ENCODE measurements around the gene MYO16. TPM values are rescaled to one million over a fixed set of nuclear protein-coding genes. Genes with fewer than 3 reads are reported as not detected.

MYO16 gene
- total RNA-seq, 4 donors from 2014 or later: 0.54 to 3.8 (median 1.5) TPM

- no peak overlapping the region for H3K4me3 ChIP-seq
- H3K36me3 ChIP-seq: no peaks in the 10 kb centered on the region
- peaks cover 0 to 10% (median 3%) of the 10 kb centered on the region in 3 donors for H3K4me1 ChIP-seq
- 67 to 70% methylated on average over 3 to 5 of the region's 6 CpGs for WGBS, 2 donors (ENCODE audit: low coverage in 1 of 2)
- ATAC-seq: no peak
- H3K27ac ChIP-seq: no peak overlapping the region
- H3K9me3 ChIP-seq: peaks cover 0 to 5% (median 0%) of the 10 kb centered on the region in 3 donors
- TF ChIP-seq POLR2A (IDR thresholded peaks at IDR 0.05) (no peak), CTCF (IDR thresholded peaks at IDR 0.05) (no peak), EP300 (IDR thresholded peaks at IDR 0.05) (no peak), POLR2AphosphoS5 (IDR thresholded peaks at IDR 0.05) (no peak)
- H3K27me3 ChIP-seq: no peaks in the 10 kb centered on the region
Measured at GRCh38 chr13:109096101-109096500, 466.7 kb downstream of the MYO16 start.

GRCh38 chr13:109100705-109101304 lies 471.4 kb downstream of the MYO16 start:
- WGBS, 2 donors (ENCODE audit: low coverage in 1 of 2): 21 to 41% methylated on average over 8 of the region's 8 CpGs
- peak overlapping the region in 3 of 4 donors; percentile 14 to 48 (median 30) for H3K27ac ChIP-seq
- H3K27me3 ChIP-seq: no peaks in the 10 kb centered on the region
- no peaks in the 10 kb centered on the region for H3K9me3 ChIP-seq
- H3K36me3 ChIP-seq: no peaks in the 10 kb centered on the region
- no peak overlapping the region for H3K4me3 ChIP-seq
- no peak for TF ChIP-seq EP300 (IDR thresholded peaks at IDR 0.05)
- no peak for TF ChIP-seq CTCF (IDR thresholded peaks at IDR 0.05)
- peak; percentile 59 for TF ChIP-seq POLR2AphosphoS5 (IDR thresholded peaks at IDR 0.05)
- no peak for TF ChIP-seq POLR2A (IDR thresholded peaks at IDR 0.05)
- peaks cover 0 to 15% (median 3%) of the 10 kb centered on the region in 3 donors for H3K4me1 ChIP-seq
- ATAC-seq: peak; percentile 36

- WGBS, 2 donors (ENCODE audit: low coverage in 1 of 2): 80 to 84% methylated on average over 3 of the region's 3 CpGs
- peaks cover 0 to 15% (median 3%) of the 10 kb centered on the region in 3 donors for H3K4me1 ChIP-seq
- no peak overlapping the region for H3K4me3 ChIP-seq
- no peaks in the 10 kb centered on the region for H3K36me3 ChIP-seq
- no peaks in the 10 kb centered on the region for H3K9me3 ChIP-seq
- ATAC-seq: no peak
- H3K27ac ChIP-seq: no peak overlapping the region
- no peaks in the 10 kb centered on the region for H3K27me3 ChIP-seq
- TF ChIP-seq CTCF (IDR thresholded peaks at IDR 0.05) (no peak), POLR2AphosphoS5 (IDR thresholded peaks at IDR 0.05) (no peak), EP300 (IDR thresholded peaks at IDR 0.05) (no peak), POLR2A (IDR thresholded peaks at IDR 0.05) (no peak)
Measured at GRCh38 chr13:109101550-109102144, 472.2 kb downstream of the MYO16 start.

- Histone ChIP-seq H3K4me1 (peaks cover 0 to 7% (median 0%) of the 10 kb centered on the region in 3 donors), H3K9me3 (no peaks in the 10 kb centered on the region), H3K27ac (no peak overlapping the region), H3K4me3 (no peak overlapping the region), H3K27me3 (no peaks in the 10 kb centered on the region), H3K36me3 (no peaks in the 10 kb centered on the region)
- TF ChIP-seq POLR2A (IDR thresholded peaks at IDR 0.05) (no peak), POLR2AphosphoS5 (IDR thresholded peaks at IDR 0.05) (no peak), CTCF (IDR thresholded peaks at IDR 0.05) (no peak), EP300 (IDR thresholded peaks at IDR 0.05) (no peak)
- ATAC-seq: no peak
- 30 to 55% methylated on average over 4 of the region's 4 CpGs for WGBS, 2 donors (ENCODE audit: low coverage in 1 of 2)
Measured at GRCh38 chr13:109105899-109106298, 476.5 kb downstream of the MYO16 start.

GRCh38 chr13:109110159-109110558 lies 480.7 kb downstream of the MYO16 start:
- ATAC-seq: no peak
- 0 to 60% methylated on average over 1 of the region's 1 CpG for WGBS, 2 donors (ENCODE audit: low coverage in 1 of 2)

More at GRCh38 chr13:109110159-109110558, 480.7 kb downstream of the MYO16 start:
- Histone ChIP-seq H3K9me3 (no peaks in the 10 kb centered on the region), H3K36me3 (no peaks in the 10 kb centered on the region), H3K27me3 (no peaks in the 10 kb centered on the region), H3K4me1 (no peaks in the 10 kb centered on the region), H3K4me3 (no peak overlapping the region), H3K27ac (no peak overlapping the region)
- TF ChIP-seq POLR2AphosphoS5 (IDR thresholded peaks at IDR 0.05) (no peak), POLR2A (IDR thresholded peaks at IDR 0.05) (no peak), CTCF (IDR thresholded peaks at IDR 0.05) (no peak), EP300 (IDR thresholded peaks at IDR 0.05) (no peak)

All from gastroesophageal sphincter (tissue), 4 donors.